Measurements from ENCODE around the gene TSPAN2. TPM values are rescaled to one million over a fixed set of nuclear protein-coding genes. Genes with fewer than 3 reads are reported as not detected.

TSPAN2 gene
- total and polyA plus RNA-seq, 2 of the 4 experiments (the other 2 are of a cell fraction), result 0.18 to 0.60 TPM

- no peak overlapping the region for H2BK20ac ChIP-seq (ENCODE audit: low read depth, low read length)
- no peak overlapping the region for H3K9ac ChIP-seq (ENCODE audit: low read depth, low read length)
- no TSS peak for BruUV-seq (replicated peaks)
- no peak overlapping the region for H3K4me3 ChIP-seq (ENCODE audit: insufficient read depth, low read depth, low read length)
- H4K5ac ChIP-seq (ENCODE audit: low read depth, low read length), result no peak overlapping the region
- in situ Hi-C loops (cut with MboI; ENCODE audit: low sequenced_read_pairs) (no loop called here), intact Hi-C loops (cut with micrococcal nuclease) (no loop called here), dilution Hi-C loops (cut with HindIII; ENCODE audit: low sequenced_read_pairs, unreplicated experiment) (no loop called here)
- H3K23ac ChIP-seq (ENCODE audit: low read depth, low read length), result no peak overlapping the region
- H4K91ac ChIP-seq (ENCODE audit: insufficient read depth, low read depth, low read length), result no peak overlapping the region
- TF ChIP-seq RAD21 (IDR thresholded peaks at IDR 0.05; ENCODE audit: low read length) (no peak), MAFK (IDR thresholded peaks at IDR 0.05; ENCODE audit: low read depth, low read length) (no peak), MXI1 (IDR thresholded peaks at IDR 0.05; ENCODE audit: borderline replicate concordance, low read depth, low read length) (no peak), NFE2L2 (IDR thresholded peaks at IDR 0.05; ENCODE audit: low read depth, low read length) (no peak), POLR2A (IDR thresholded peaks at IDR 0.05; ENCODE audit: low read depth, low read length) (no peak), BHLHE40 (IDR thresholded peaks at IDR 0.05; ENCODE audit: low read depth, low read length) (no peak), MAZ (IDR thresholded peaks at IDR 0.05; ENCODE audit: borderline replicate concordance, low read depth, low read length) (no peak), ELK1 (IDR thresholded peaks at IDR 0.05; ENCODE audit: borderline replicate concordance, low read depth, low read length) (no peak), CHD1 (IDR thresholded peaks at IDR 0.05; ENCODE audit: low read depth, low read length) (no peak), SMC3 (IDR thresholded peaks at IDR 0.05; ENCODE audit: low read depth, low read length) (no peak), USF2 (IDR thresholded peaks at IDR 0.05; ENCODE audit: low read depth, low read length) (no peak)
- no peak overlapping the region for H3K56ac ChIP-seq (ENCODE audit: extremely low read depth, insufficient read depth, low read length)
- no peak for ATAC-seq (ENCODE audit: low read depth)
- H2BK120ac ChIP-seq (ENCODE audit: low read depth, low read length), result no peak overlapping the region
- H2AK5ac ChIP-seq (ENCODE audit: low read depth, low read length), result no peak overlapping the region
- no peak overlapping the region for H2BK5ac ChIP-seq (ENCODE audit: low read depth, low read length, poor library complexity, severe bottlenecking)
- H3K79me1 ChIP-seq (ENCODE audit: low read depth in 1 of 2, low read length in 2 of 2), result no peaks in the 10 kb centered on the region
- H4K8ac ChIP-seq (ENCODE audit: low read depth in 2 of 2, low read length in 2 of 2), result no peak overlapping the region
- H3K4me2 ChIP-seq (ENCODE audit: low read depth, low read length), result no peak overlapping the region
- H3K4ac ChIP-seq (ENCODE audit: low read depth, low read length), result no peak overlapping the region
- no peak overlapping the region for H3K27ac ChIP-seq (ENCODE audit: insufficient read depth, low read length)
- H3K36me3 ChIP-seq (ENCODE audit: control insufficient read depth, insufficient read depth, low read length), result no peaks in the 10 kb centered on the region
- ChIA-PET POLR2A (ENCODE audit: unreplicated experiment) (no interaction called here), CTCF (interaction anchor here (0.6 kb wide), 1 partner anchor 65 kb away, joined by 3 read pairs; no protein-coding TSS in a partner anchor)
- no peak overlapping the region for H2AK9ac ChIP-seq (replicated peaks; ENCODE audit: low read depth, low read length, poor library complexity)
- no peaks in the 10 kb centered on the region for H4K20me1 ChIP-seq (ENCODE audit: insufficient read depth, low read length)
- H2BK15ac ChIP-seq (ENCODE audit: low read depth, low read length), result no peak overlapping the region
- no peak overlapping the region for H3K14ac ChIP-seq (replicated peaks; ENCODE audit: low read depth, low read length)
- H2AFZ ChIP-seq (replicated peaks; ENCODE audit: low read length, poor library complexity), result no peak overlapping the region
- H3K27me3 ChIP-seq (ENCODE audit: control insufficient read depth, insufficient read depth, low read length), result no peaks in the 10 kb centered on the region
- no peaks in the 10 kb centered on the region; the same call in none of the 2 replicates for H3K9me3 ChIP-seq (ENCODE audit: control insufficient read depth, insufficient read depth, low read length)
- no peaks in the 10 kb centered on the region for H3K9me1 ChIP-seq (ENCODE audit: insufficient read depth, low read length)
- peaks cover 8% of the 10 kb centered on the region for H3K4me1 ChIP-seq (ENCODE audit: control insufficient read depth, insufficient read depth, low read length)
- H3K18ac ChIP-seq (ENCODE audit: low read depth, low read length), result no peak overlapping the region
- no peak for DNase-seq
Measured at GRCh38 chr1:115118086-115118485, 28.8 kb upstream of the TSPAN2 start.

All from IMR-90 (cell line).